H1 (cell line): ENCODE data around the gene MYH9. TPM values are rescaled to one million over a fixed set of nuclear protein-coding genes. Genes with fewer than 3 reads are reported as not detected.

Source experiments
- CHD2 ChIP-seq: IDR thresholded peaks from 2 replicates; pipeline ENCODE4 v1.6.1; 2012; ENCODE audit warnings: low read length, improper control_type of control experiment
- CHD7 ChIP-seq: fragments of 300-600 bp; sonication (generic); IDR thresholded peaks from 2 replicates; pipeline ENCODE4 v1.7.1; 2012; ENCODE audit warnings: low read length, moderate library complexity, mild to moderate bottlenecking, inconsistent platforms; ENCODE audit not compliant: insufficient replicate concordance
- EGR1 ChIP-seq: IDR thresholded peaks from 2 replicates; pipeline ENCODE4 v1.6.1; 2011; ENCODE audit warnings: low read depth, low read length, borderline replicate concordance
- EP300 ChIP-seq, 2 experiments: IDR thresholded peaks; 1 replicate in 1 of 2; 2 replicates in 1 of 2; pipeline ENCODE4 v1.6.1; 2011 to 2012; ENCODE audit warnings: low read depth in 2 of 2, low read length in 2 of 2, mild to moderate bottlenecking in 2 of 2, borderline replicate concordance in 1 of 2, inconsistent platforms in 1 of 2, moderate library complexity in 1 of 2
- KDM4A ChIP-seq: IDR thresholded peaks from one replicate; pipeline ENCODE4 v1.7.1; 2012; ENCODE audit warnings: low read depth, mild to moderate bottlenecking, moderate library complexity, low read length, inconsistent platforms; ENCODE audit not compliant: severe bottlenecking
- PHF8 ChIP-seq: fragments of 200-600 bp; sonication (generic); conservative IDR thresholded peaks from 2 replicates; pipeline ENCODE4 v1.7.1; 2012; ENCODE audit warnings: low read depth, mild to moderate bottlenecking, inconsistent platforms, low read length, moderate library complexity
- POLR2AphosphoS5 ChIP-seq: IDR thresholded peaks from 2 replicates; pipeline ENCODE4 v1.6.1; 2011; ENCODE audit warnings: low read depth, low read length
- RFX5 ChIP-seq: IDR thresholded peaks from 2 replicates; pipeline ENCODE4 v1.6.1; 2011; ENCODE audit warnings: low read depth, low read length, improper control_type of control experiment, borderline replicate concordance
- SP4 ChIP-seq: IDR thresholded peaks from 2 replicates; pipeline ENCODE4 v1.6.1; 2012; ENCODE audit warnings: low read length, inconsistent platforms
- SRF ChIP-seq: IDR thresholded peaks from 2 replicates; pipeline ENCODE4 v1.6.1; 2011; ENCODE audit warnings: mild to moderate bottlenecking, low read depth, low read length, moderate library complexity
- TAF7 ChIP-seq: optimal IDR thresholded peaks from 2 replicates; pipeline ENCODE3; 2011; ENCODE audit warnings: low read depth, mild to moderate bottlenecking, inconsistent platforms, low read length, moderate library complexity, borderline replicate concordance
- polyA plus RNA-seq, 7 experiments: library from polyadenylated mRNA; depleted of rRNA in 3 of 7; stranded (reverse) in 5 of 7; unstranded in 2 of 7; fragments of >200 nt in 5 of 7; fragments of 200-250 nt in 2 of 7; gene quantifications; 1 replicate in 5 of 7; 2 replicates in 1 of 7; 4 replicates in 1 of 7; pipeline versions ENCODE4 v1.2.1 to v1.2.3, GENCODE V29; 2011 to 2013; ENCODE audit warnings: missing spikeins in 2 of 7, mixed read lengths in 2 of 7
- total RNA-seq: library from RNA; stranded (reverse); fragmentation: NEBNext Ultra II Directional; extraction: Animal tissue kit (Norgen Biotek cat#: 25700); gene quantifications from 2 replicates; pipeline ENCODE4 v1.2.1, GENCODE V29; 2021

The MYH9 gene
- total and polyA plus RNA-seq, 2 of the 8 experiments (the other 6 are each of a cell fraction or from before 2014, with no cell fraction given): 24.9 to 322 TPM

GRCh38 chr22:36292823-36293530 is 94.8 kb downstream of the MYH9 start (continued):
- no peak for TF ChIP-seq CHD7
- no peak for TF ChIP-seq SP4
- TF ChIP-seq EGR1: no peak
- TF ChIP-seq CHD2: no peak
- TF ChIP-seq PHF8: no peak
- no peak for TF ChIP-seq TAF7
- no peak for TF ChIP-seq KDM4A
- no peak for TF ChIP-seq RFX5
- no peak for TF ChIP-seq EP300 (IDR thresholded peaks at IDR 0.05; ENCODE audit: borderline replicate concordance in 1 of 2, low read depth in 2 of 2, low read length in 2 of 2)
- no peak for TF ChIP-seq SRF
- TF ChIP-seq POLR2AphosphoS5: no peak
